ENCODE results near the gene BMPR1A. TPM values are rescaled to one million over a fixed set of nuclear protein-coding genes. Genes with fewer than 3 reads are reported as not detected.

BMPR1A gene
- total and polyA plus RNA-seq, 2 experiments from 2014 or later: 14.2 to 82.5 TPM

DNA sequence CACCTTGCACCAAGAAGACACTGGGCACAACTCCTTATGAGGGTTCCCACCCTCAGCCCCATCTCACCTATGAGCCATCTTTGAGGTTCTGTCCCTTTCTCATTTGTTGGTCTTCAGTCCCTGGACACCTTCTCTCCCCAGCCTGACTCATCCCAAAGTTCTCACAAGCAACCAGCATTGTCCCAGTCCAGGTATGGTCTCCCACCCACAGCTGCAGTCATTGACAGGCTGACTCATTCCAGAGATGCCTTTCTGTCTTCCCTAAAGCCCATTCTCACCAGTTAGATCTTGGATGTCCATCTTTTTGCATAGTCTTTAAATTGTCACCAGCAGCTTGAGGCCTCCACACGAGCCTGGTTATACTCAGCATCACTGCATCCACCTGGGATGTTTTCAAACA, 26.7 kb upstream of the BMPR1A start:
- DNase-seq (ENCODE audit: low spot score) (no peak), ATAC-seq (no peak)
- no peaks in the 10 kb centered on the region for H3K36me3 Mint-ChIP-seq (ENCODE audit: low read depth)
- peaks cover 10% of the 10 kb centered on the region for H3K4me1 Mint-ChIP-seq
- H3K4me3 Mint-ChIP-seq: no peak overlapping the region
- Histone ChIP-seq H3K4me2 (no peak overlapping the region), H4K20me1 (replicated peaks; ENCODE audit: insufficient read depth) (no peaks in the 10 kb centered on the region), H3K4me3 (no peak overlapping the region), H3K27me3 (ENCODE audit: insufficient read depth) (no peaks in the 10 kb centered on the region), H3K36me3 (ENCODE audit: insufficient read depth) (no peaks in the 10 kb centered on the region), H3K9me2 (ENCODE audit: insufficient read depth) (no peaks in the 10 kb centered on the region), H2AFZ (no peak overlapping the region), H3K27ac (ENCODE audit: low read depth) (no peak overlapping the region), H3K4me1 (ENCODE audit: insufficient read depth) (peaks cover 5% of the 10 kb centered on the region; the same call in 1 of the 2 replicates), H3K79me2 (replicated peaks; ENCODE audit: insufficient read depth) (no peaks in the 10 kb centered on the region), H3F3A (replicated peaks; ENCODE audit: low read depth) (no peaks in the 10 kb centered on the region)
- H3K9me3 Mint-ChIP-seq: no peaks in the 10 kb centered on the region
- peaks cover 9% of the 10 kb centered on the region for H3K27me3 Mint-ChIP-seq (ENCODE audit: insufficient read depth, low read depth, poor library complexity)
- no peak overlapping the region for H3K27ac Mint-ChIP-seq
- TF ChIP-seq, protein P1, sequence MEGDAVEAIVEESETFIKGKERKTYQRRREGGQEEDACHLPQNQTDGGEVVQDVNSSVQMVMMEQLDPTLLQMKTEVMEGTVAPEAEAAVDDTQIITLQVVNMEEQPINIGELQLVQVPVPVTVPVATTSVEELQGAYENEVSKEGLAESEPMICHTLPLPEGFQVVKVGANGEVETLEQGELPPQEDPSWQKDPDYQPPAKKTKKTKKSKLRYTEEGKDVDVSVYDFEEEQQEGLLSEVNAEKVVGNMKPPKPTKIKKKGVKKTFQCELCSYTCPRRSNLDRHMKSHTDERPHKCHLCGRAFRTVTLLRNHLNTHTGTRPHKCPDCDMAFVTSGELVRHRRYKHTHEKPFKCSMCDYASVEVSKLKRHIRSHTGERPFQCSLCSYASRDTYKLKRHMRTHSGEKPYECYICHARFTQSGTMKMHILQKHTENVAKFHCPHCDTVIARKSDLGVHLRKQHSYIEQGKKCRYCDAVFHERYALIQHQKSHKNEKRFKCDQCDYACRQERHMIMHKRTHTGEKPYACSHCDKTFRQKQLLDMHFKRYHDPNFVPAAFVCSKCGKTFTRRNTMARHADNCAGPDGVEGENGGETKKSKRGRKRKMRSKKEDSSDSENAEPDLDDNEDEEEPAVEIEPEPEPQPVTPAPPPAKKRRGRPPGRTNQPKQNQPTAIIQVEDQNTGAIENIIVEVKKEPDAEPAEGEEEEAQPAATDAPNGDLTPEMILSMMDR (conservative IDR thresholded peaks at IDR 0.05; ENCODE audit: low read depth in 2 of 2): no peak
- TF ChIP-seq ZNF114 (CRISPR knock-in tag; IDR thresholded peaks at IDR 0.05) (no peak), EZH2phosphoT487 (IDR thresholded peaks at IDR 0.05; ENCODE audit: unreplicated experiment) (no peak), ZNF331 (CRISPR knock-in tag; IDR thresholded peaks at IDR 0.05; ENCODE audit: low read depth) (no peak), STAT1 (IDR thresholded peaks at IDR 0.05; ENCODE audit: unreplicated experiment) (no peak)
- TF ChIP-seq, protein P2, sequence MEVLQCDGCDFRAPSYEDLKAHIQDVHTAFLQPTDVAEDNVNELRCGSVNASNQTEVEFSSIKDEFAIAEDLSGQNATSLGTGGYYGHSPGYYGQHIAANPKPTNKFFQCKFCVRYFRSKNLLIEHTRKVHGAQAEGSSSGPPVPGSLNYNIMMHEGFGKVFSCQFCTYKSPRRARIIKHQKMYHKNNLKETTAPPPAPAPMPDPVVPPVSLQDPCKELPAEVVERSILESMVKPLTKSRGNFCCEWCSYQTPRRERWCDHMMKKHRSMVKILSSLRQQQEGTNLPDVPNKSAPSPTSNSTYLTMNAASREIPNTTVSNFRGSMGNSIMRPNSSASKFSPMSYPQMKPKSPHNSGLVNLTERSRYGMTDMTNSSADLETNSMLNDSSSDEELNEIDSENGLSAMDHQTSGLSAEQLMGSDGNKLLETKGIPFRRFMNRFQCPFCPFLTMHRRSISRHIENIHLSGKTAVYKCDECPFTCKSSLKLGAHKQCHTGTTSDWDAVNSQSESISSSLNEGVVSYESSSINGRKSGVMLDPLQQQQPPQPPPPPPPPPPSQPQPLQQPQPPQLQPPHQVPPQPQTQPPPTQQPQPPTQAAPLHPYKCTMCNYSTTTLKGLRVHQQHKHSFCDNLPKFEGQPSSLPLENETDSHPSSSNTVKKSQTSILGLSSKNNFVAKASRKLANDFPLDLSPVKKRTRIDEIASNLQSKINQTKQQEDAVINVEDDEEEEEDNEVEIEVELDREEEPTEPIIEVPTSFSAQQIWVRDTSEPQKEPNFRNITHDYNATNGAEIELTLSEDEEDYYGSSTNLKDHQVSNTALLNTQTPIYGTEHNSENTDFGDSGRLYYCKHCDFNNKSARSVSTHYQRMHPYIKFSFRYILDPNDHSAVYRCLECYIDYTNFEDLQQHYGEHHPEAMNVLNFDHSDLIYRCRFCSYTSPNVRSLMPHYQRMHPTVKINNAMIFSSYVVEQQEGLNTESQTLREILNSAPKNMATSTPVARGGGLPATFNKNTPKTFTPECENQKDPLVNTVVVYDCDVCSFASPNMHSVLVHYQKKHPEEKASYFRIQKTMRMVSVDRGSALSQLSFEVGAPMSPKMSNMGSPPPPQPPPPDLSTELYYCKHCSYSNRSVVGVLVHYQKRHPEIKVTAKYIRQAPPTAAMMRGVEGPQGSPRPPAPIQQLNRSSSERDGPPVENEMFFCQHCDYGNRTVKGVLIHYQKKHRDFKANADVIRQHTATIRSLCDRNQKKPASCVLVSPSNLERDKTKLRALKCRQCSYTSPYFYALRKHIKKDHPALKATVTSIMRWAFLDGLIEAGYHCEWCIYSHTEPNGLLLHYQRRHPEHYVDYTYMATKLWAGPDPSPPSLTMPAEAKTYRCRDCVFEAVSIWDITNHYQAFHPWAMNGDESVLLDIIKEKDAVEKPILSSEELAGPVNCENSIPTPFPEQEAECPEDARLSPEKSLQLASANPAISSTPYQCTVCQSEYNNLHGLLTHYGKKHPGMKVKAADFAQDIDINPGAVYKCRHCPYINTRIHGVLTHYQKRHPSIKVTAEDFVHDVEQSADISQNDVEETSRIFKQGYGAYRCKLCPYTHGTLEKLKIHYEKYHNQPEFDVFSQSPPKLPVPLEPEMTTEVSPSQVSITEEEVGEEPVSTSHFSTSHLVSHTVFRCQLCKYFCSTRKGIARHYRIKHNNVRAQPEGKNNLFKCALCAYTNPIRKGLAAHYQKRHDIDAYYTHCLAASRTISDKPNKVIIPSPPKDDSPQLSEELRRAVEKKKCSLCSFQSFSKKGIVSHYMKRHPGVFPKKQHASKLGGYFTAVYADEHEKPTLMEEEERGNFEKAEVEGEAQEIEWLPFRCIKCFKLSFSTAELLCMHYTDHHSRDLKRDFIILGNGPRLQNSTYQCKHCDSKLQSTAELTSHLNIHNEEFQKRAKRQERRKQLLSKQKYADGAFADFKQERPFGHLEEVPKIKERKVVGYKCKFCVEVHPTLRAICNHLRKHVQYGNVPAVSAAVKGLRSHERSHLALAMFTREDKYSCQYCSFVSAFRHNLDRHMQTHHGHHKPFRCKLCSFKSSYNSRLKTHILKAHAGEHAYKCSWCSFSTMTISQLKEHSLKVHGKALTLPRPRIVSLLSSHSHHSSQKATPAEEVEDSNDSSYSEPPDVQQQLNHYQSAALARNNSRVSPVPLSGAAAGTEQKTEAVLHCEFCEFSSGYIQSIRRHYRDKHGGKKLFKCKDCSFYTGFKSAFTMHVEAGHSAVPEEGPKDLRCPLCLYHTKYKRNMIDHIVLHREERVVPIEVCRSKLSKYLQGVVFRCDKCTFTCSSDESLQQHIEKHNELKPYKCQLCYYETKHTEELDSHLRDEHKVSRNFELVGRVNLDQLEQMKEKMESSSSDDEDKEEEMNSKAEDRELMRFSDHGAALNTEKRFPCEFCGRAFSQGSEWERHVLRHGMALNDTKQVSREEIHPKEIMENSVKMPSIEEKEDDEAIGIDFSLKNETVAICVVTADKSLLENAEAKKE (CRISPR knock-in tag; IDR thresholded peaks at IDR 0.05): no peak
